GM19395 (cell line): ENCODE measurements around the gene MAGEA9.
"Not testable (repeated sequence)": the region's sequence is repeated elsewhere in the genome, so short reads cannot be mapped to it uniquely, and the experiment has no call there.

Experiments
- ATAC-seq: cut with Tn5 transposase; IDR thresholded peaks from one replicate; pipeline ENCODE4 v1.9.1; 2021; ENCODE audit warnings: mild to moderate bottlenecking, moderate library complexity; ENCODE audit not compliant: unreplicated experiment

MAGEA9 gene

DNA sequence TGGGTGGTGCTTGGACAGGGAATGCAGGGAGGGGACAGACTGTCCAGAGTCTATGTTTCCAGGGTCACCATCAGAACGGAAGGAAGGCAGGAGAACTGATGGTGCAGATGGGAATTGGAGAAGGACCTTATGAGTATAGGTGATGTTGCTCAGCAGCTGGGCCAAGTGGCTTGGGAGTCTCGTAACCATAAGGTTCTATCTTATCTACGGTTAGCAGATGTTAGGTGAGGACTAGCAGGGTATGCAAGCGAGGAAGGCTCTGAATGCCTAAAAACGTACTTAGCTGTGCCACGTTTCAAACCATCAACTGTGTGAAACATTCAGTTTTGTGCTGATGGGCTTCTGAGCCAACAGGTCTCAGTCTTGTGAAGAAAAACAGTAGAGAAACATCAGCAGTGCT, 22.4 kb downstream of the MAGEA9 start:
- no peak for ATAC-seq

DNA sequence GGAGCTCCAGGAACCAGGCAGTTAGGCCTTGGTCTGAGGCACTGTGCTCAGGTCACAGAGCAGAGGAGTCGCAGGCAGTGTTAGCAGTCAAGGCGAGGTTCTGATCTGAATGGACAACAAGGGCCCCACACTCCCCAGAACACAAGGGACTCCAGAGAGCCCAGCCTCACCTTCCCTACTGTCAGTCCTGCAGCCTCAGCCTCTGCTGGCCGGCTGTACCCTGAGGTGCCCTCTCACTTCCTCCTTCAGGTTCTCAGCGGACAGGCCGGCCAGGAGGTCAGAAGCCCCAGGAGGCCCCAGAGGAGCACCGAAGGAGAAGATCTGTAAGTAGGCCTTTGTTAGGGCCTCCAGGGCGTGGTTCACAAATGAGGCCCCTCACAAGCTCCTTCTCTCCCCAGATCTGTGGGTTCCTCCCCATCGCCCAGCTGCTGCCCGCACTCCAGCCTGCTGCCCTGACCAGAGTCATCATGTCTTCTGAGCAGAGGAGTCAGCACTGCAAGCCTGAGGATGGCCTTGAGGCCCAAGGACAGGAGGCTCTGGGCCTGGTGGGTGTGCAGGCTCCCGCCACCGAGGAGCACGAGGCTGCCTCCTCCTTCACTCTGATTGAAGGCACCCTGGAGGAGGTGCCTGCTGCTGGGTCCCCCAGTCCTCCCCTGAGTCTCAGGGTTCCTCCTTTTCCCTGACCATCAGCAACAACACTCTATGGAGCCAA, 26.2 kb downstream of the MAGEA9 start:
- no peak for ATAC-seq

DNA sequence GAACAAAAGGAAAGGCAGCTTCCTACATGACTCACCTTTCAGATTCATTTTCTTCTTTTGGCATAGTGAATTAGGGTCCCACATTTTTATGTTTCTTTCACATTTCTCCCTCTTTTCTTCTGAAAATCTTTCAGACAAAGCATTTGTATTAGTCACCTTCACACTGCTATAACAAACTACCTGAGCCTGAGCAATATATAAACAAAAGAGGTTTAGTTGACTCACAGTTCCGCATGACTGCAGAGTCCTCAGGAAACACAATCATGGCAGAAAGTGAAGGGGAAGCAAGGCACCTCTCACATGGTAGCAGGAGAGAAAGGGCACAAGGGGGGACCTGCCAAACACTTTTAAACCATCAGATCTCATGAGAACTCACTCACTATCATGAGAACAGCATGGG, 36.9 kb downstream of the MAGEA9 start:
- no peak for ATAC-seq

DNA sequence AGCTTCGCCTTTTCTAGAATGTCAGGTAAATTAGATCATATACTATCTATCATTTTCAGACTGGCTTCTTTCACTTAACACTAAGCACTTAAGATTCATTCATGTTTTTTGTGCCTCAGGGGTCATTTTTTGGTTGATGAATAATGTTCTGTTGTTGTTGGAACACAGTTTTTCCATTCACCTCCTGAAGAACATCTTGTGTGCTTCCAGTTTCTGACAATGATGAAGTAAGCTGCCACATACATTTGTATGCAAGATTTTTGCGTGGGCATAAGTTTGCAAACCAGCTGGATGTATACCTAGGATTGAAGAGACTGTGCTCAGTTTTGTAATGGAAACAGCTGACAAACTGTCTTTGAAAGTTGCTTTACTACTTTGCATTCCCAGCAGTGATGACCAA, 37.6 kb downstream of the MAGEA9 start:
- ATAC-seq, result no peak

DNA sequence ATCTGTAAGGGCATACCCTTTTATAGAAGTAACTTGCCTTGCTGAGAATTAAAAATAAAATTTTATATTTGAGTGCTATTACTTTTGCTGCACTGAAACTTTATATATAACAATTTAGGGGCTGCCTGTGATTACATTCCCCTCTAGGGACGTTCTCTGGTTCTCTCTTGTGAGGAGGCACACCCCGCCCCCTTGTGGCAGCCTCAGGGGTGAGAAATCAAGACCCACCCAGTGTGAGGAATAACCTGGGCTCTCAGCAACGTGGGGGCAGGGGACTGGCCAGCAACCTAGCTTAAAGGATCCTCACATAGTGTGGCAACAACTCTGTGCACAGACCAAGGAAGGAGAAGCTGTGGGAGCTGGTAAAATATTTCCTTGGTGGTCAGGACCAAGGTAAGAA, 43.7 kb downstream of the MAGEA9 start:
- ATAC-seq, result no peak

DNA sequence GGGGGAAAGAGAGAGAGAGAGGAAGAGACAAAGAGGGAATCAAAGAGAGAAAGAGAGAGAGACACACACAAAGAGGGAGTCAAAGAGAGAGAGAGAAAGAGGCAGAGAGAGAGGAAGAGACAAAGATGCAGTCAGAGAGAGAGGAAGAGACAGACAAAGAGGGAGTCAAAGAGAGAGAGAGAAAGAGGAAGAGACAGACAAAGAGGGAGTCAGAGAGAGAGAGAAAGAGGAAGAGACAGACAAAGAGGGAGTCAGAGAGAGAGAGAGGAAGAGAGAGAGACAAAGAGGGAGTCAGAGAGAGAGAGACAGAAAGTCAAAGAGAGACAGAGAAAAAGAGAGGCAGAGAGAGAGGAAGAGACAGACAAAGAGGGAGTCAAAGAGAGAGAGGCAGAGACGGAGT, 45.5 kb downstream of the MAGEA9 start:
- ATAC-seq, result no peak

DNA sequence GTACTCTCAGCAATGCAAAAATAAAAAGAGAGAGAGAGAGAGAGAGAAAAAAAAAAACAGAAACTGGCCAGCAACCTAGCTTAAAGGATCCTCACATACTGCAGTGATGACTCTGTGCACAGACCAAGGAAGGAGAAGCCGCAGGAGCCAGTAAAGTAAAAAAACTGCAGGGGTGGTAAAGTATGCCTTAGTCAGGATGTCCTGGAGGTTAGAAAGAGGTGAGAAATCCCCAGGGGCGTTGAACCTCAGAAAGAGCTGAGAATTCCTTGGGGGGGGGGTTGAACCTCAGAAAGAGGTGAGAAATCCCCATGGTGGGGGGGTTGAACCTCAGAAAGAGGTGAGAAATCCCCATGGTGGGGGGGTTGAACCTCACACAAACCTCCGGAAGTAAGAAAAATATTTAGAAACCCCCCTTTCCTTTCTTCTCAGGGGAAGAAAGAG, 48.0 kb downstream of the MAGEA9 start:
- peak; percentile 55 for ATAC-seq

DNA sequence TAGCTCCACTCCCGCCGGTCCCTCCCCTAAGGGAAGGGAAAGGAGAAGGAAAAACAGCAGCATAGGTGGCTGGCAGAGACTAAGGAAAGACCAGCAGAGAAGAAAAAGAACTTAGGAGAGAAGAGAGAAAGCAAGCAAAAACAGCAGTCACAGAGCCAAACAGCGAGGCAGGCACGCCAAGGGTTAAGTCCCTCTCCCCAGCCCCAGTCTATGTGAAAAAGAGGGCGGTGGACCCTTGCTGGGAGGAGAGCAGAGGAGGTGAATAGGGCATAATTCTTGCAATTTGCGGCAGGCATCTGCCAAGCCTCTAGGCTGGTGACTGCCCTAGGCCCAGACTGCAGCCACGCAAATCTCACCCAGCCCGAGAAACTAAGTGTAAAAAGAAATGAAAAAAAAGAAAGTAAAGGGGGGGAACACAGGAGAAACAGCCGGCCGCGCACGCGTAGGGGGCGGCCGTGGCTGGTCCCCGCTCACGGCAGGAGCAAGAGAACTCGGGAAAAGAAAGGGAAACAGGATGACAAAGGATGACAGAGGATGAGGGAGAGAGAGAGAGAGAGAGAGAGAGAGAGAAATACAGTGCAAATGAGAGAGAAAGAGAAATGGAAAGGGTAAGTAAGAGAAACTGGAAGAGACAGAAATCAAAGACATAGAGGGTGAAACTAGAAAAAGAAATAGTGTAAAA, 48.6 kb downstream of the MAGEA9 start:
- ATAC-seq, result peak; percentile 67

DNA sequence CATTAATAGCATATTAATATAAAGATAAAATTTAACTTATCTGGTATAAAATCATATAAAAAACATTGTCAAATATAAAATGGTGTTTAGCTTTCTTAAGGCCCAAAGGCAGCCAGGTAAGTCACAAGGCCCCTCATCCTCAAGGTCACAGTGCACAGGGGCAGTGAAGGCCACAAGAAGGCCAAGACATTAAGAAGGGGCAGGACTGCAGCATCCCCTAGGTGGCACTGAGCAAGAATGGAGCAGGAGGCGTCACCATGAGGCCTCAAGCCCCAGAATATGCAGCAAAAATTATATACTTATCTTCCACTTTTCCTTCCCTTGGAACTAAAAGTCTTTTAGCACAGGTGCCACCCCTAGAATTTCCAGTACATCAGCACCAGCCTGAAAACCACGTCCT, 49.7 kb downstream of the MAGEA9 start:
- ATAC-seq, result no peak

DNA sequence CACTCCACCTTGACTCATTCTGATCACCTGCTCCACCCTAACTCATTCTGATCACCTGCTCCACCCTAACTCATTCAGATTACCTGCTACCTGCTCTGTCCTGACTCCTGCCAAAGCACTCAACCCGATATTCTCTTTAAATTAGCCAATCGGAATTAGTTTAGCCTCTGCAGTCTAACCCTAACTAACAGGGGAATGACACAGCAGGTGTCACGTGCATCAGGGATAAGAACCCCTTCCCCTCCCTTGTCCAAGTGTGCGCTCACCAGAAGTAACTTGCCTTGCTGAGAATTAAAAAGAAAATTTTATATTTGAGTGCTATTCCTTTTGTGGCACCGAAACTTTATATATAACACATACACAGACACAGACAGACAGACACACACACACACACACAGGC, 55.0 kb downstream of the MAGEA9 start:
- ATAC-seq, result not testable (repeated sequence)

DNA sequence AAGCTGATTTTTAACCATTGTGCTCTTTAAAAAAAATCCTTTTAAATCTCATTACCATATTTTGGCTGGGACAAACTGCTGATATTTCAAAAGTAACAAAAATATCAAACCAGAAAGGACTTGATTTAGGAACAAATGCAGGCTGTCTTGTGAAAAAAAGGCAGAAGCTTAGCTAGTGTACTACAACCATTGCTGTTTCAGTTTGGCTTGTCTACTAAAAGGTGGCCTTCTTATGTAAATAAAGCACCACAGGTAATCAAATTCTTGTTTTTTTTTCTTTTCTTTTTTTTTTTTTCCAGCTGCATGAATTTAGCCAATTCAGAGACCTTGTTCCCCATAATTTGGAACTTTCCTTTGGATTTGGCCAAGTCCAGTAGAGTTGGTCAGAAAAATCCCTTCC, 55.4 kb downstream of the MAGEA9 start:
- ATAC-seq, result no peak
